ENCODE measurements around the gene GMPR. TPM values are rescaled to one million over a fixed set of nuclear protein-coding genes. Genes with fewer than 3 reads are reported as not detected.

The GMPR gene
- total RNA-seq, 2 experiments from 2014 or later: 0.63 to 0.95 TPM

DNA sequence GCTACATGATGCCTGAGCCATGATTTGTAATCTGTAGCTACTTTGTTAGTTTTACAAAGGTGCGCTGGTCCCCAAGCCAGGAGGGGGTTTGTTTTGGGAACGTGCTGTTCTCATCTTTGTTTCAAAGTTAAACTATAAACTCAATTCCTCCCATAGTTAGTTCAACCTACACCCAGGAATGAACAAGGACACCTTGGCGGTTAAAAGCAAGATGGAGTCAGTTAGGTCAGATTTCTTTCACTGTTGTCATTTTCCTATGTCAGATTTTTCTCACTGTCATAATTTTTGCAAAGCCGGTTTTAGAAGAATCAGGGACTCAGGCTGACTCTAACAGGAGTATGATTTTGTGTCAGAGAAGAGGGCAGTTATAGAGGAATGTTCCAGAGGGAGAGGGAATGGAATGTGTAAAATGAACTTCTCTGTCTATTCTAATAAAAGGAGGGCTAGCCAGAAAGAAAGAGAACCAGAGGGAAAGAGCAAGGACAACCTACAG, 2.3 kb upstream of the GMPR start:
- Mint-ChIP-seq H3K4me1 (ENCODE audit: low read depth) (peaks cover 17% of the 10 kb centered on the region), H3K27ac (no peak overlapping the region), H3K36me3 (ENCODE audit: low read depth) (no peaks in the 10 kb centered on the region), H3K4me3 (peak overlapping the region; percentile 12), H3K9me3 (no peaks in the 10 kb centered on the region), H3K27me3 (peaks cover 39% of the 10 kb centered on the region)
- CTCF ChIA-PET: interaction anchor here (0.6 kb wide), 1 partner anchor 1134 kb away, joined by 3 read pairs; no protein-coding TSS in a partner anchor
- no peak overlapping the region for H3K4me3 ChIP-seq (ENCODE audit: low read length)
- H3K36me3 ChIP-seq (ENCODE audit: insufficient read depth, low read length): no peaks in the 10 kb centered on the region
- peaks cover 20% of the 10 kb centered on the region for H3K4me1 ChIP-seq (ENCODE audit: insufficient read depth, low read length)
- no peak overlapping the region for H3K27ac ChIP-seq (ENCODE audit: low read depth in 1 of 2, low read length in 2 of 2)
- ATAC-seq (ENCODE audit: poor library complexity) (no peak), DNase-seq (no peak)
- TF ChIP-seq, protein P1, sequence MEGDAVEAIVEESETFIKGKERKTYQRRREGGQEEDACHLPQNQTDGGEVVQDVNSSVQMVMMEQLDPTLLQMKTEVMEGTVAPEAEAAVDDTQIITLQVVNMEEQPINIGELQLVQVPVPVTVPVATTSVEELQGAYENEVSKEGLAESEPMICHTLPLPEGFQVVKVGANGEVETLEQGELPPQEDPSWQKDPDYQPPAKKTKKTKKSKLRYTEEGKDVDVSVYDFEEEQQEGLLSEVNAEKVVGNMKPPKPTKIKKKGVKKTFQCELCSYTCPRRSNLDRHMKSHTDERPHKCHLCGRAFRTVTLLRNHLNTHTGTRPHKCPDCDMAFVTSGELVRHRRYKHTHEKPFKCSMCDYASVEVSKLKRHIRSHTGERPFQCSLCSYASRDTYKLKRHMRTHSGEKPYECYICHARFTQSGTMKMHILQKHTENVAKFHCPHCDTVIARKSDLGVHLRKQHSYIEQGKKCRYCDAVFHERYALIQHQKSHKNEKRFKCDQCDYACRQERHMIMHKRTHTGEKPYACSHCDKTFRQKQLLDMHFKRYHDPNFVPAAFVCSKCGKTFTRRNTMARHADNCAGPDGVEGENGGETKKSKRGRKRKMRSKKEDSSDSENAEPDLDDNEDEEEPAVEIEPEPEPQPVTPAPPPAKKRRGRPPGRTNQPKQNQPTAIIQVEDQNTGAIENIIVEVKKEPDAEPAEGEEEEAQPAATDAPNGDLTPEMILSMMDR (IDR thresholded peaks at IDR 0.05): no peak
- intact Hi-C loops (cut with DNase I, micrococcal nuclease): no loop called here
- peaks cover 14 to 19% of the 10 kb centered on the region in 2 experiments for H3K27me3 ChIP-seq (ENCODE audit: control insufficient read depth in 1 of 2, insufficient read depth in 2 of 2, low read length in 2 of 2)
- POLR2A ChIA-PET: no interaction called here
- H3K9me3 ChIP-seq (ENCODE audit: control insufficient read depth in 1 of 2, insufficient read depth in 1 of 2, low read length in 2 of 2): no peaks in the 10 kb centered on the region

DNA sequence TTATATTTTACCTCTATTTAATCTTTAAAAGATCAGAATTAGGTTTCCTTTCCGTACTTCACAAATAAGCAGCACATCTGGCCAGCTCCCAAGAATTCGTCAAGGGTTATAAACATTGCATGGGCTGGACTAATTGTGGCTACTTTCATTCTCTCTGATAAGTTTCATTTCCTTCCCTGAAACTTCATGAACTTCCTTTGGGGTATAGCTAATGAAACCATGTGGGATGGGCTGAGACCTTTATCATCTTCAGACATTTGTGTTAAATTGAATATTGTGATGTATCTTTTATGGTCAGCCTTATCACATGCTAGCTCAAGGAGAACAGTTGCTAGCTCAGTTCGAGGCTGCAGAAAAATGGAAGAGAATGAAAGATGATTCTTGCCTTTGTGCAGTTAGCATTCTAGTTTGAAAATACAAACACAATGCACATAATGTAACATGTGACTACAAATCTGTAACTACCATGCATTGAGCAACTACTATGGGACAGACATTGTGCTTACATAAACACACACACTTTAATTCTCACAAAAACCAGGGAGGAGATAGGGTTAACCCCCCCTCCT, 1.7 kb upstream of the GMPR start:
- Histone ChIP-seq H3K4me1 (ENCODE audit: insufficient read depth, low read length) (peaks cover 20% of the 10 kb centered on the region), H3K4me3 (ENCODE audit: low read length) (no peak overlapping the region), H3K9me3 (ENCODE audit: control insufficient read depth in 1 of 2, insufficient read depth in 1 of 2, low read length in 2 of 2) (no peaks in the 10 kb centered on the region), H3K27me3 (ENCODE audit: control insufficient read depth in 1 of 2, insufficient read depth in 2 of 2, low read length in 2 of 2) (peaks cover 14 to 15% of the 10 kb centered on the region in 2 experiments), H3K36me3 (ENCODE audit: insufficient read depth, low read length) (no peaks in the 10 kb centered on the region), H3K27ac (ENCODE audit: low read depth in 1 of 2, low read length in 2 of 2) (no peak overlapping the region)
- H3K27ac Mint-ChIP-seq: no peak overlapping the region
- intact Hi-C loops (cut with DNase I, micrococcal nuclease): no loop called here
- DNase-seq: peak in 1 of 14 experiments; percentile 24
- no peaks in the 10 kb centered on the region for H3K9me3 Mint-ChIP-seq
- no peaks in the 10 kb centered on the region for H3K36me3 Mint-ChIP-seq (ENCODE audit: low read depth)
- H3K4me3 Mint-ChIP-seq: peak overlapping the region; percentile 83
- ChIA-PET POLR2A (no interaction called here), CTCF (no interaction called here)
- peaks cover 39% of the 10 kb centered on the region for H3K27me3 Mint-ChIP-seq
- ATAC-seq (ENCODE audit: poor library complexity): no peak
- TF ChIP-seq, protein P1 (IDR thresholded peaks at IDR 0.05): no peak
- peaks cover 17% of the 10 kb centered on the region for H3K4me1 Mint-ChIP-seq (ENCODE audit: low read depth)

DNA sequence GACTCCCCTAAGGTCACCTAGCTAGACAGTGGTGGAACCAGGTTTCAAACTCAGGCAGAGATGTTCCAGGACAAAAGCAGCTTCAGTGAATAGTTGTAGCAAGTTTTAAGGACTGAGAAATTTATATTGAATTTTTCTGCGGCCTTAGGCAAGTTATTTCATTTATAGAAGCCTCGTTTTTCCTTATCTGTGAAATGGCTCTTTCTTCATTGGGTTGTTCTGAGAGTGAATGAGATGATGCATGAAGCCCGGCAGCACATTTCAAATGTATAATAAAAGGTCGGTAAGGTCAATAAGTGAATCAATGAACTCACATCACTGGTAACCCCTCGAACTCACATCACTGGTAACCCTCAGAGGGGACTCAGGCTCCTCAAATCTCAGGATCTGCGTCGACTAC, 1.1 kb upstream of the GMPR start:
- Mint-ChIP-seq H3K36me3 (ENCODE audit: low read depth) (no peaks in the 10 kb centered on the region), H3K9me3 (no peaks in the 10 kb centered on the region), H3K4me3 (peak overlapping the region; percentile 83), H3K27ac (no peak overlapping the region), H3K4me1 (ENCODE audit: low read depth) (peaks cover 17% of the 10 kb centered on the region), H3K27me3 (peaks cover 39% of the 10 kb centered on the region)
- no peak overlapping the region for H3K27ac ChIP-seq (ENCODE audit: low read depth in 1 of 2, low read length in 2 of 2)
- no peak overlapping the region for H3K4me3 ChIP-seq (ENCODE audit: low read length)
- no peaks in the 10 kb centered on the region for H3K9me3 ChIP-seq (ENCODE audit: control insufficient read depth in 1 of 2, insufficient read depth in 1 of 2, low read length in 2 of 2)
- peaks cover 20% of the 10 kb centered on the region for H3K4me1 ChIP-seq (ENCODE audit: insufficient read depth, low read length)
- ATAC-seq (ENCODE audit: poor library complexity): no peak
- intact Hi-C loops (cut with DNase I, micrococcal nuclease): no loop called here
- TF ChIP-seq, protein P1 (IDR thresholded peaks at IDR 0.05): no peak
- ChIA-PET CTCF (no interaction called here), POLR2A (no interaction called here)
- DNase-seq: no peak
- no peaks in the 10 kb centered on the region for H3K36me3 ChIP-seq (ENCODE audit: insufficient read depth, low read length)
- peaks cover 14 to 15% of the 10 kb centered on the region in 2 experiments for H3K27me3 ChIP-seq (ENCODE audit: control insufficient read depth in 1 of 2, insufficient read depth in 2 of 2, low read length in 2 of 2)

Measured in CD4-positive, alpha-beta T cell (primary cell).